Right hindlimb (tissue), 1 donor: ENCODE data around the gene PIGB.
"Not testable (repeated sequence)": the region's sequence is repeated elsewhere in the genome, so short reads cannot be mapped to it uniquely, and the experiment has no call there.

Source experiments
- DNase-seq: peaks from one replicate; pipeline ENCODE4 v3.0.0-alpha.2; 2018

The PIGB gene

DNA sequence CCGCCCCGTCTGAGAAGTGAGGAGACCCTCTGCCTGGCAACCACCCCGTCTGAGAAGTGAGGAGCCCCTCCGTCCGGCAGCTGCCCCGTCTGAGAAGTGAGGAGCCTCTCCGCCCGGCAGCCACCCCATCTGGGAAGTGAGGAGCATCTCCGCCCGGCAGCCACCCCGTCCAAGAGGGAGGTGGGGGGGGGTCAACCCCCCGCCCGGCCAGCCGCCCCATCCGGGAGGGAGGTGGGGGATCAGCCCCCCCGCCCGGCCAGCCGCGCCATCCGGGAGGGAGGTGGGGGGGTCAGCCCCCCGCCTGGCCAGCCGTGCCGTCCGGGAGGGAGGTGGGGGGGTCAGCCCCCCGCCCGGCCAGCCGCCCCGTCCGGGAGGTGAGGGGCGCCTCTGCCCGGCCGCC lies 16.2 kb upstream of the PIGB start:
- DNase-seq: not testable (repeated sequence)

DNA sequence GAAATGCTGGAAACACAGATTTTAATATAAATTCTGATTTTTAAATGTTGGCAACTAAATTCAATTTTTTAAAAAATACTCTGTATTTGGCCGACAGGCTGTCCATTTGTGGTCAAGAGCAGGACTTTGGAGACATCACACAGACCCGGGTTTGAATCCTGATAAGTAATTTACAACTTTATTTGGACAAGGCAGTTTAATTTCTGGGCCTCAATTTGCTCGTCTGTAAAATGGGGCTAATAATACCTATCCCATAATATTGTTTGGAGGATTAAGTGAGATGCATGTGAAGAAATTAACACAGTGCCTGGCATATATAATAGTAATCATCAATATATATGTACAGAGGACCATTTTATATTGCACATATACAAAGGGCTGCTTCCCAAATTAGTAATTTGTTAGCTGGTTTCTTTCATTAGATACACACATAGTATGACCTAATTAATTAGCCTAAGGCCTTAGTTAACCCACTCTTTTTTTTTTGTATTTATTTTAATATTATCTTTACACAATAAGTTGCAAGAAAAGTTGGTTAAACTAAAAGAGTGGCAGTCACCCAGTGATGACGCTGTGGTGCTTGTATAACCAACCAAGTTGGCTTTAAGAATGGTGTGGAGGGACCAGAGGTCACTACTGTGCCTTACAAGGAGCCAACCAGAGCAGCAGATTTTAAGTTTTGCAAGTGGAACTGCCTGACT lies 665 bp downstream of the PIGB start:
- peak; percentile 26 for DNase-seq

- DNase-seq: no peak
These were observed 1.2 kb downstream of the PIGB start for GRCh38 chr15:55320238-55320550.

GRCh38 chr15:55320963-55321362 lies 1.9 kb downstream of the PIGB start:
- DNase-seq: no peak

GRCh38 chr15:55322467-55322866 lies 3.4 kb downstream of the PIGB start:
- no peak for DNase-seq

DNA sequence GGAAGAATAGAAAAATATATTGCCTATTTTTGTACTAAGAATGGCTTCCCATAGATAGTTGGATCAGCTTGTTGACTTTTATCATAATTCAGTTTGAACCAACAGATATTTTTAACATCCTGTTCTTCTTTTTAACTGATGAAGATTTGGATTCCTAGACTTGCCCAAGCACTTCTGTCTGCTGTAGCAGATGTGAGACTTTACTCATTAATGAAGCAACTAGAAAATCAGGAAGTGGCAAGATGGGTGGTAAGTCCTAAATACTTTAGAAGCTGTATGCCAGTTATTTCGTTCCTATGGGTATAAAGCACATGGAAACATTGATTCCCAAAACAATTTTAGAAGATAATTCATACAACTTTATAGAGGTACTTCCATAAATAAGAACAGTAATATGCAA lies 8.4 kb downstream of the PIGB start:
- DNase-seq: no peak

GRCh38 chr15:55334371-55334770 lies 15.3 kb downstream of the PIGB start:
- DNase-seq: no peak

GRCh38 chr15:55334997-55335396 lies 16.0 kb downstream of the PIGB start:
- DNase-seq: no peak

- no peak for DNase-seq
These were observed 18.1 kb downstream of the PIGB start for GRCh38 chr15:55337160-55337559.

GRCh38 chr15:55343168-55343567 lies 24.1 kb downstream of the PIGB start:
- no peak for DNase-seq

GRCh38 chr15:55344206-55344605 lies 25.2 kb downstream of the PIGB start:
- DNase-seq: no peak

- no peak for DNase-seq
These were observed 29.3 kb downstream of the PIGB start for GRCh38 chr15:55348281-55348778.

DNA sequence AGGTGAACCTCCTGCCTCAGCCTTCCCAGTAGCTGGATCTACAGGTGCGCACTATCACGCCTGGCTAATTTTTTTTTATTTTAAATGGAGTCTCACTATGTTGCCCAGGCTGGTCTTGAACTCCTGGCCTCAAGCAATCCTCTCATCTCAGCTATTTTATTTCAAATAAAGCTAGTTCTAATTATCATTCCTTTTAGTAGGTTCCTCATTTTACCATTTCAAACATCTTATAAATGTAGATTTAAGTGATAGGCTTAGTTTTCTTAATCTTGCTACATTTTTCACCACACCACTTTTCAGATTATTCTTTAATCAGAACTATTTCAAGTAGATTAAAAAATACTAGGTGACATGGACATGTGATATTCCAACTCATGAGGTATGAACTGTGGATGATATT lies 30.3 kb downstream of the PIGB start:
- DNase-seq: no peak

GRCh38 chr15:55353025-55353424 lies 34.0 kb downstream of the PIGB start:
- no peak for DNase-seq

DNA sequence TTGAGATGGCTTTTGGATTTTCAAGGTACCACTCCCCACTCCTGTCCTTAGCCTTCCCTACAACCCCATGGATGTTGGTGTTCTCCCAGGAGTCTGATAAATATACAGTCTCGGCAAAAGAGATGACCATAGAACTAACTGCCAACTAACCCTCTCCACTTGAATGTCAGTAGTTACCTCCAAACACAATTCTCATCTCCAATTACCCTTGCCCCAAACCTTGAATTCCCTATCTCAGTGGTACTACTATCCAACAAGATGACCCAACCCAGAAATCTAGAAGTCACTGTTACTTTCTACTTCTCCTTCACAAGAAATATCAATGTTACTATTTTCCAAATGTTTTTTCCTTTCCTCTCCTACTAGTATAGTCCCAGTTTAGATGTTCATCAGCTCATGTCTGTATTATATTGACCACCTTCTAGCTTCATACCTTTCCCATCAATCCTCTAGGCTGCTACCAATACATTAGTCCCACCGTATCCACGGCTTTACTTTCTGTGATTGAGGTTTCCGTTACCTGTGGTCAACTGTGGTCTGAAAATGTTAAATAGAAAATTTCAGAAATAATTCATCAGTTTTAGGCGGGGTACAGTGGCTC lies 38.1 kb downstream of the PIGB start:
- no peak for DNase-seq

GRCh38 chr15:55357774-55358173 lies 38.8 kb downstream of the PIGB start:
- DNase-seq: no peak

DNA sequence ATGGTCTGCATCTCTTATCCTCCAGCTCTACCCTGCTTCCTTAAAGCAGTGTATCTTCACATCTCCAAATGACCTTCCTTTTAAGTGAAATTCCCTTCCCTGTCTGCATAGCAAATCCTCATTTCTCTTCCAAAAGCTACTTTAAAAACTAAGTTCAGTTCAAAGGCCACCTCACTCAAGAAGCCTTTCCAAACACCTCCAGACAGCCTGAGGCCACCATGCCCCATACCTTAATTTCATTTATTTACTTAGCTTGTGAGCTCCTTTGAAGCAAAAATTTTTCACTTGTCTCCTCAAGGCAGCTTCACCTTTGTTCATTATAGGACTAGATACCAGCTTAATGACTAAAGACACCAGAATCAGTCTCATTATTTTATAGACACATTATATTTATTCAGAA lies 39.4 kb downstream of the PIGB start:
- DNase-seq: no peak

GRCh38 chr15:55360256-55360655 lies 41.2 kb downstream of the PIGB start:
- no peak for DNase-seq

GRCh38 chr15:55361048-55361447 lies 42.0 kb downstream of the PIGB start:
- DNase-seq: no peak

DNA sequence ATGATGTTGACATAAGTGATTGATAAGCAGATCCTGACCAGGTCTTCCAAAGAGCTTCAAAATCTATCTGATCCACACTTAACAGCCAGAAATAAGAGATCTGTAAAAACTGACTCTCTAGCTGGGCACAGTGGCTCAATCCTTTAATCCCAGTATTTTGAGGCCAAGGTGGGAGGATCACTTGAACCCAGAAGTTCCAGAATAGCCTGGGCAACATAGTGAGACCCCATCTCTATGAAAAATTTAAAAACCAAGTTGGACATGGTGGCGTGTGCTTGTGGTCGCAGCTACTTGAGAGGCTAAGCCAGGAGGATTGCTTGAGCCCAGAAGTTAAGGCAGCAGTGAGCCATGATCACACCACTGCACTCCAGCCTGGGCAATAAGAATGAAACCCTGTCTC lies 43.6 kb downstream of the PIGB start:
- DNase-seq: no peak

DNA sequence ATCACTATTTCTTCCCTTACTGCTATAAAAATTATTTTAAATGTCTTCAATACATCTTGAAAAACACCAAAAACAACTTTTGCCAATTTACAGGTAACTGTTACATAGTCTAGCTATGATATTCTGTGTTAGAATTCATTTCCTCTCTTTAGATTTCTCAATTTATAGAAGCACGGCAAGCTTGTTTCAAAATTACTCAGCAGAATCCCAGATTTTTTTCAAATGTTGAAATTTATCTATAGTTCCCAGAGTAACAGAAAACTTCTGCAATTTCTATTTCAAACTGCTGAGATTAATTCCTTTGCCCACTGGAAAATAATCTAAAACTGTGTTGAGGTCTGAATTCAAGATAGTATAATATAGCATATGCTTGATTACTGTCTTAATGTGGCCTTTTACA lies 48.0 kb downstream of the PIGB start:
- DNase-seq: no peak

DNA sequence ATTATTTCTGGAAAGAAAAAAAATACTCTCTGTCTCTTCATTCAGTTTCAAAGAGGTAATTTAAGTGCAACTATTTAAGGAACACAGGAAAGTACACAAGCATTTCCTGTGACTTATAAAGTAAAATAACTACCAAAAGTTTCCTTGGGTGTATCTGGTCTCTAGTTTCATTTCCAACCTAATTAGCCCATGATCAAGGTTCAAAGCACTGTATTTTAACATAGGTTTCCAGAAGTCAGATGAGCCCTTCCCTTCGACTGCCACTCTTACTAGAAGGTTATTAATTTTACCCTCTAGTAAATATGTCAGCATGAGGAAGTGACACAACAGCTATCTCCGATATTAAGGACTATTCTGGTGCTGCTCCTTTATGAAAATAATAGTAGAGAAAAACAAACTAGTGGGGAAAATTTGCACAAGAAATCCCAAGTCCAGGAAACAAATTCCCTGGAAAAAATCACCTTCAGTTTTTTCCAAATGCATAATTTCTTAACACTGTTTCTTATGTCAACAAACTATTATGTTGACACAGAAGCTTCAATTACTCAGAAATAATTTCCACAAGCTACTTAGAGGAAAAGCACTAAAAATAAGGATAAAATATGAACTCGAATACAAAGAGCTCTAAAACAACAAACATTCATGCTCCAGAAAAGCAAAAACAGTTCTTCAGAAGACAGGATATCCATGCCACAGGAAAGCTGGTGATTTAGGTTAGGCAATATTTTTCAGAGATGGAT lies 53.8 kb downstream of the PIGB start:
- DNase-seq: no peak

- DNase-seq: no peak
These were observed 60.1 kb downstream of the PIGB start for GRCh38 chr15:55379095-55379494.

- no peak for DNase-seq
These were observed 62.6 kb downstream of the PIGB start for GRCh38 chr15:55381595-55381994.
